PC-9 (cell line): ENCODE data around the gene BCAP29.

Source experiments
- CTCF ChIP-seq: fragments of 200-600 bp; sonication (generic); conservative IDR thresholded peaks from 2 replicates; pipeline ENCODE4 v1.6.1; 2017; ENCODE audit warnings: mixed run types, antibody characterized with exemption, mild to moderate bottlenecking, moderate library complexity
- EZH2 ChIP-seq: fragments of 200-600 bp; sonication (generic); IDR thresholded peaks from 2 replicates; pipeline ENCODE4 v1.8.0; 2017; ENCODE audit warnings: antibody characterized with exemption, low read depth

- TF ChIP-seq CTCF (no peak), EZH2 (no peak)
Observed at GRCh38 chr7:107605218-107605815, 25.3 kb downstream of the BCAP29 start.
